ACC112 (cell line): ENCODE measurements around the gene MRE11.
A peak's percentile ranks its signal among the peaks of the same experiment; 100 is the strongest.

Experiments used
- H2AFZ ChIP-seq: fragments of 200-600 bp; sonication (generic); one replicate; pipeline ENCODE4 v1.6.0; 2017; ENCODE audit warnings: antibody characterized with exemption, low read length; ENCODE audit not compliant: unreplicated experiment
- H3K27ac ChIP-seq: fragments of 200-600 bp; sonication (generic); 2 replicates; pipeline ENCODE4 v1.5.1; 2014; ENCODE audit warnings: low read depth, mild to moderate bottlenecking, antibody characterized with exemption, low read length, moderate library complexity
- H3K27me3 ChIP-seq: fragments of 200-600 bp; sonication (generic); 2 replicates; pipeline ENCODE4 v1.6.1; 2014; ENCODE audit warnings: mild to moderate bottlenecking, antibody characterized with exemption, low read length, moderate library complexity, mixed read lengths; ENCODE audit not compliant: insufficient read depth
- H3K36me3 ChIP-seq: fragments of 200-600 bp; sonication (generic); 2 replicates; pipeline ENCODE4 v1.6.1; 2016; ENCODE audit warnings: mild to moderate bottlenecking, antibody characterized with exemption, low read length, moderate library complexity, mixed read lengths; ENCODE audit not compliant: insufficient read depth
- H3K4me1 ChIP-seq: fragments of 200-600 bp; sonication (generic); one replicate; pipeline ENCODE4 v1.6.1; 2016; ENCODE audit warnings: low read length, mixed read lengths; ENCODE audit not compliant: insufficient read depth, unreplicated experiment, control insufficient read depth
- H3K4me3 ChIP-seq: fragments of 200-600 bp; sonication (generic); 2 replicates; pipeline ENCODE4 v1.5.1; 2014; ENCODE audit warnings: mild to moderate bottlenecking, low read depth, low read length
- H3K79me2 ChIP-seq: fragments of 200-600 bp; sonication (generic); one replicate; pipeline ENCODE4 v1.6.0; 2016; ENCODE audit warnings: low read length; ENCODE audit not compliant: control insufficient read depth, unreplicated experiment, insufficient read depth

The MRE11 gene

DNA sequence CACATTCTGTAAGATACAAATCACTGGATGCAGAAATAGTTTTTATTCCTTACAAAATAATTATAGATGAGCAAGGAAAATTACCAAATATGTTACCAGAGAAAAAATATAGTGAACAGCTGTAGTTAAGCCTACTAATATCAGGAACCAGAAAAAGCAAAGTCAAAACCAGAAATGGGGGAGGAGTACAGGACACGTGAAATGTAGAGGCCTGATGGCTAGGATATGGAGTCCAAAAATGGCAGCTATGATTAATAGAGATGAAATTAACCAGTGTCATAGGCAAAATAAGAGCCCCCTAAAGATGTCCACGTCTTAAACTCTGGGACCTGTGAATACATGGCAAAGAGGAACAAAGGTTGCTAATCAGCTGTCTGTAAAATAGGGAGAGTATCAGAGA, 34.1 kb downstream of the MRE11 start:
- Histone ChIP-seq H3K36me3 (0 out of 2 replicates have a peak, but pooled peaks cover 17% of the 10 kb centered on the region), H2AFZ (no peak overlapping the region), H3K27ac (no peak overlapping the region), H3K27me3 (no peaks in the 10 kb centered on the region), H3K79me2 (no peaks in the 10 kb centered on the region), H3K4me1 (no peaks in the 10 kb centered on the region), H3K4me3 (no peak overlapping the region)

DNA sequence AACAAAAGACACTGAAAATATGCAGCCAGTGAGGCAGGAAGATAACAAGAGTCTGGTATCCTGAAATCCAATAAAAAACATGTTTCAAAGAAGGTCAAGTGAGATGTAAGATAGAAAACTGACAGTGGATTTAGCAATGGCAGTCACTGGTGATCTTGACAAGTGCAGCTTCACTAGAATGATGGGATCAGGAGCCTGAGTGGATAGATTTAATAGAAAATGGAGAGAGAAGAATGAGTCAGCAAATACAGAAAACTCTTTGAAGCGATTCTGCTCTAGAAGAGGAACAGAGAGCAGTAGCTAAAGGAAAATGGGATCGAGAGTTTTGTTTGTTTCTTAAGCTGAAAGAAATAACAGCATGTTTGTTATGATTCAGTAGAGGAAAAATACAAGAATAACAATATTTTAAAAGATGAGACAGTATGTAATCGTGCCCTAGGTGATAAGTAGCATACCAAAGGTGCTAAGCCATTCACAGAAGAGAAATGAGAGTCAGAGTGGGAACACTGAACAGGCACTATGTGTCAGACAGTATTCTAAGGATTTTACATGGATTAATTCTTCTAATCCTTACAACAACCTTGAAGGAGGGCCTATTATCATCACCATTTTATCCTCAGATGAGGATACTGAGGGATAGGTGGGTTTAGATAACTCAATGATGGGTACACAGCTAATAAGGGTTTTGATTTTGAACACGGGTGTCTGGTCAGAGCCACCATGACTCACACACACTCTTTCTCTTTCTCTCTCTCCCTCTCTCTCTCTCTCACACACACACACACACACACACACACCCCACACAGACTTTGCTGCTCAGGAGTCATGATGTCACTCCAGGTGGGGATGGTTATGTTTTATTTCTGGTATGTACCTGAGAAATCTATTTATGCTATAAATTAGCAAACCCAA, 36.3 kb downstream of the MRE11 start:
- H3K27ac ChIP-seq, result no peak overlapping the region

DNA sequence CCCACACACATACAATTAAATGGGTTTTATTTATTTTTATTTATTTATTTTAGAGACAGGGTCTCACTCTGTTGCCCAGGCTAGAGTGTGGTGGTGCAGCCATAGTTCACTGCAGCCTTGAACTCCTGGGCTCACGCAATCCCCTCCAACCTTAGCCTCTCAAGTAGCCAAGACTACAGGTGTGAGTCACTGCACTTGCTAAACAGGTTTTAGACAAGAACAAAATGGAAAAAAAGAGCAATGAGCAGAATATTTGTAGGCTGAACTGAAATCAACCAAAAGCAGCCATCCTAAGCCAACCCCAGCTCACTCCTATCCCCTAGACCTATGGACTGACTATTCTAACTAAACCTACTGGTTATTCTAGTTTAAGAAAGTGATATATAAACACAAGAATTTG, 37.8 kb downstream of the MRE11 start:
- Histone ChIP-seq H3K27me3 (no peaks in the 10 kb centered on the region), H3K36me3 (0 out of 2 replicates have a peak, but pooled peaks cover 20% of the 10 kb centered on the region)

More for the DNA sequence above, 36.3 kb downstream of the MRE11 start:
- H3K36me3 ChIP-seq, result 0 out of 2 replicates have a peak, but pooled peaks cover 20% of the 10 kb centered on the region
- H3K4me3 ChIP-seq, result no peak overlapping the region
- no peak overlapping the region for H2AFZ ChIP-seq
- no peaks in the 10 kb centered on the region for H3K27me3 ChIP-seq
- H3K79me2 ChIP-seq, result no peaks in the 10 kb centered on the region
- H3K4me1 ChIP-seq, result no peaks in the 10 kb centered on the region

DNA sequence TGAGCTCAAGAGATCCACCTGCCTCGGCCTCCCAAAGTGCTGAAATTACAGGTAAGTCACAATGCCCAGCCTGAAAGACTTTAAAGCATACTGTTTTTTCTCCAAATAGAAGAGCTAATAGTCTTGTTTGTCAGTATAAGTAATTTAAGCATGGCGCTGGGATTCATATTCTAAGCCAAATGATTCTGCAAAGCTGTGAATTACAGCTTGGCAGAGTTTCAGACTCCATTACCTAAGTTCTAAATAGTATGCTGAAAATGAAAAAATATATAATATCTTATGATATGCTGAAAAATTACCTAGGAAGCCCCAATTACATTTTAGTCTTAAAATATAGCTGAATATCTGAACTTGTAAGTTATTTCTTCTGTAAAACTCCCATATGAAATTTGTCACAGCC, 39.3 kb downstream of the MRE11 start:
- 0 out of 2 replicates have a peak, but pooled peaks cover 12% of the 10 kb centered on the region for H3K36me3 ChIP-seq
- peaks cover 6% of the 10 kb centered on the region for H3K4me1 ChIP-seq
- no peak overlapping the region for H3K4me3 ChIP-seq
- H3K27me3 ChIP-seq, result no peaks in the 10 kb centered on the region
- H2AFZ ChIP-seq, result no peak overlapping the region
- no peak overlapping the region for H3K27ac ChIP-seq
- no peaks in the 10 kb centered on the region for H3K79me2 ChIP-seq

More for the DNA sequence above, 37.8 kb downstream of the MRE11 start:
- Histone ChIP-seq H3K79me2 (no peaks in the 10 kb centered on the region), H3K4me1 (no peaks in the 10 kb centered on the region), H2AFZ (no peak overlapping the region), H3K4me3 (no peak overlapping the region), H3K27ac (no peak overlapping the region)

DNA sequence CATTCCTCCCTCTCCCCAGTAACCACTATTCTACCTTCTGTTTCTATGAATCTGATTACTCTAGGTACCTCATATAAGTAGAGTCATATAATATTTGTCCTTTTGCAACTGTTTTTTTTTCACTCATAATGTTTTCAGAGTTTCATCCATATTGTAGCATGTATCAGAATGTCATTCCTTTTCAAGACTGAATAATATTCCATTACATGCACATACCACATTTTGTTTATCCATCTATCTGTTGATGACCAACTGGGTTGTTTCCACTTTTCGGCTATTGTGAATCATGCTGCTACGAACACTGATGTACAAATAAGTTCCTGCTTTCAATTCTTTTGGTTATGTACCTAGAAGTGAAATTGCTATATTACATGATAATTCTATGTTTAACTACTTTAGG, 40.7 kb downstream of the MRE11 start:
- Histone ChIP-seq H2AFZ (no peak overlapping the region), H3K4me1 (peaks cover 11% of the 10 kb centered on the region), H3K27me3 (no peaks in the 10 kb centered on the region), H3K4me3 (no peak overlapping the region), H3K79me2 (no peaks in the 10 kb centered on the region), H3K36me3 (0 out of 2 replicates have a peak, but pooled peaks cover 7% of the 10 kb centered on the region), H3K27ac (no peak overlapping the region)

DNA sequence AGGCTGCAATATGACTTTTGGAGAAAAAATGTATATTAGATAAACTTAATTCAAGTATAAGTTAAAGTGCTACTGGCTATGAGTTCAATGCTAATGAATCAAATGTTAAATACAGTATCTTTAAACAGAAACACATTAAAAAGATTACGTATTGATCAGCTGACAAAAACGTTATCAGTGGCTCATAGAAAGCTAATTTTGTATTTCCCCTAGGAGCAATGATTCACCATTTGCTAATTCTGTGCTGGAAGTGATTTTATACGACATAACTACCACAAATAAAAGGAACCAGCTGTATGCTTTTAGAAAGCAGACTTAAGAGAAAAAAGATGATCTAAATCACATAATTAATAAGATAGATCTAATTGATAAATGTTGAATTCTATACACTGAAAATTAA, 43.6 kb downstream of the MRE11 start:
- peak overlapping the region; percentile 5; the same call in 1 of the 2 replicates for H3K4me3 ChIP-seq
- H3K79me2 ChIP-seq, result no peaks in the 10 kb centered on the region
- H3K36me3 ChIP-seq, result peaks cover 15% of the 10 kb centered on the region
- peak overlapping the region; percentile 75 for H3K27ac ChIP-seq
- H3K4me1 ChIP-seq, result peaks cover 11% of the 10 kb centered on the region
- no peak overlapping the region for H2AFZ ChIP-seq
- H3K27me3 ChIP-seq, result no peaks in the 10 kb centered on the region

DNA sequence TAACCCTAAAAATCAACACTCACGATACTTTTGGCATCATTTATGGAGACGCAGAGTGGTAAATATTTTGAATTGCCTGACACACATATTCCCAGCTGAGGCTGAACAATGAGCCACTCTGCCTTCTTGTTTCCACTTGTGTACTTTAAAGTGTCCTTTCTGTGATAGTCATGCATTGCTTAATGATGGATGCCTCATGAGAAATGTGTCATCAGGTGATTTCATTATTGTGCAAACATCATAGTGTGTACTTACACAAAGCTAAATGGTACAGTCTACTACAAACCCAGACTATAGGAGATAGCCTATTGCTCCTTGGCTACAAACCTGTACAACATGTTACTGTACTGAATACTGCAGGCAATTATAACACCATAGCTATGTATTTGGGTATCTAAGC, 44.2 kb downstream of the MRE11 start:
- Histone ChIP-seq H3K27me3 (no peaks in the 10 kb centered on the region), H3K79me2 (no peaks in the 10 kb centered on the region), H2AFZ (no peak overlapping the region), H3K27ac (peak overlapping the region; percentile 75), H3K36me3 (peaks cover 15% of the 10 kb centered on the region), H3K4me1 (peaks cover 11% of the 10 kb centered on the region), H3K4me3 (peak overlapping the region; percentile 5; the same call in 1 of the 2 replicates)

DNA sequence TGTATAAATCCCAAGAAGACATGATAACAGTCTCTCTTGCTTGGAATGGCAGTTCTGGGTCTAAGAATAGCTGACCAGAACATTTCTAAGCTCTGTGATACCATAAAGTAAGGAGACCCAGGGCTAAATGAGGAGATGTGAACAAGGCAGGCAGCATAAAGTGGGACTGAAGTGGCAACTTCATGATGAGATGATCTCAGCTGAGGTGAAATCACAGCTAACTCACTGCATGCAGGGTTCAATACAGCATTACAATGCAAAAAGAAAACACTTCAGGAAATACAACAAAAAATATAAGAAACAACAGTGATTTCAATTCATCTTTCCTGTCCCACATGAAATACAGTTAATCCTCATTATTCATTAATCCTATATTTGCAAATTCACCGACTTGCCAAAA, 44.6 kb downstream of the MRE11 start:
- H3K4me3 ChIP-seq, result no peak overlapping the region
- H3K79me2 ChIP-seq, result no peaks in the 10 kb centered on the region
- H3K27me3 ChIP-seq, result no peaks in the 10 kb centered on the region
- peaks cover 11% of the 10 kb centered on the region for H3K4me1 ChIP-seq
- peak overlapping the region; percentile 49 for H3K27ac ChIP-seq
- no peak overlapping the region for H2AFZ ChIP-seq
- H3K36me3 ChIP-seq, result peaks cover 15% of the 10 kb centered on the region

DNA sequence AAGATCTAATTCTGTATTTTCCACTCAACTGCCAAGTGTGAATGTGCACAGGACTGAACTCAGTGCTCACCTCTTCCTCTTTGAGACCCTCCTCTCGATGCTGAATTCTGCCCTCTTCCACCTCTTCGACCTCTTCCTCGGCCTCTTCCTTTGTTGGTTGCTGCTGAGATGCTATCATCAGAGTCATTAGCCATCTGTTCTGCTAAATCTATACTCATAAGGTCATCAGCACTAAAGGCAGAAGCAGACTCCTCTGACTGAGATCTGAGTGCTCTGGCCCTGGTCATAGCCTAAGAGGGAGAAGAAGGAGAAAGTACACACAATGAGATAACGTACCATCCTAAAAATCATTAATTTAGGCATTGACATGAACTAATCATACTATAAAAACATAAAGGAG, 46.5 kb downstream of the MRE11 start:
- Histone ChIP-seq H3K4me1 (peaks cover 11% of the 10 kb centered on the region), H3K27ac (no peak overlapping the region), H3K27me3 (no peaks in the 10 kb centered on the region), H3K4me3 (no peak overlapping the region), H2AFZ (no peak overlapping the region), H3K36me3 (peaks cover 8% of the 10 kb centered on the region), H3K79me2 (no peaks in the 10 kb centered on the region)

DNA sequence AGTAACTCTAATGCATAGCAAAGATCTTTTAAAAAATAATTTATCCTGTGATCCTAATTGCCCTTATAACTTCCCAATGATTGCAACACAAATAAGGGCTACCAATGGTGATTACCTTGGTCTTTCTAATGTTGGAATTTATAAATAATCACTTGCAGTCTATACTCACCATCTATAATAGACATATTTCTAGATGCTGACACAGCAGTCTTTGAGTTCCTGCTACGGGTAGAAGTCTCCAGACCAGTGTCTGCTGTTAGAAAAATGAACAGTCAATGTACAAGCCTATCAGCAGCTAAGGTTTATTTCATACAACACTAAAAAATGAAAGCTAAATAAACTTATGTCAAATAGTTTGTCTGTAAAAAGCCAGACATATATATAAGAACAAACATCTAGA, 48.0 kb downstream of the MRE11 start:
- no peaks in the 10 kb centered on the region for H3K79me2 ChIP-seq
- H2AFZ ChIP-seq, result no peak overlapping the region
- peaks cover 8% of the 10 kb centered on the region for H3K36me3 ChIP-seq
- peaks cover 11% of the 10 kb centered on the region for H3K4me1 ChIP-seq
- no peak overlapping the region for H3K4me3 ChIP-seq
- no peaks in the 10 kb centered on the region for H3K27me3 ChIP-seq
- no peak overlapping the region for H3K27ac ChIP-seq

DNA sequence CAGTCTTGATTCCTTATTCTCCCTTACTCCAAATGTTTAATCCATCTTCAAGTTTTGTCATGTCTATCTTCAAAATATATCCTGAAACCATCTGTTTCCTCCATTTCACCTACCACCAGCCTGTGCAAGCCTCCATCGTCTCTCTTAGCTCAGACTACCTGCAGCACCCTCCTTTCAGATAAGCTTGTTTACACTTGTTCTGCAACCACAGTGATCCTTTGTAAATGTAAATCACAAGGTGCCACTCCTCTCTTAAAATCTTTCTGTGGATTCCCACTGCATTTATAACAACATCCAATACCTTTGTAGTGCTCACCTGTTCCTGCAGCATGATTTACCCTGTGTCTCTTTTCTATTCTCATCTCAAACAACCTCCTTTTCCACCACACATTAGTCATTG, 60.6 kb downstream of the MRE11 start:
- no peaks in the 10 kb centered on the region for H3K4me1 ChIP-seq
- H3K27me3 ChIP-seq, result no peaks in the 10 kb centered on the region
- no peak overlapping the region for H2AFZ ChIP-seq
- peaks cover 24% of the 10 kb centered on the region for H3K36me3 ChIP-seq
- H3K4me3 ChIP-seq, result no peak overlapping the region
- no peaks in the 10 kb centered on the region for H3K79me2 ChIP-seq
- no peak overlapping the region for H3K27ac ChIP-seq
